ENCODE results near the gene NMRAL1.

Gene NMRAL1

DNA sequence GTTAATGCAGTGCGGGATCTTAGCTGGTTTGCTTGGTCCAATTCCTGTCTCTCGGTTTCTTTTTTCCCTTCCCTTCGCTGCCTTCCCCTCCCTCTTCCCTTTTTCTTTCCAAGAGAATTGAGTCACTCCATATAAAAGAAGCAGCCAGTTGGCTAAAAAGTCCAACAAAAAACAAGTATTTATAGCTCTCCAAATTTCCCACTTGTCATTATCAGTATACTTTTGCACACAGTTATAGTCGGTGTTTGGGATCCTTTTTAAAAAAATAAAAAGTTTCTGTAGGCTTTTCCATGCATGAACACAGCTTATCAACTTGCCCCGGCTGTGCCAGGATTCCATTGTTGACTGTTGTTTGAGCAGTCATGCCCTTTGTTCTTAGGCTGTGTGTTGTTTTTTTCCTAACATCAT lies 26.6 kb upstream of the NMRAL1 start:
- no peak for DNase-seq

DNA sequence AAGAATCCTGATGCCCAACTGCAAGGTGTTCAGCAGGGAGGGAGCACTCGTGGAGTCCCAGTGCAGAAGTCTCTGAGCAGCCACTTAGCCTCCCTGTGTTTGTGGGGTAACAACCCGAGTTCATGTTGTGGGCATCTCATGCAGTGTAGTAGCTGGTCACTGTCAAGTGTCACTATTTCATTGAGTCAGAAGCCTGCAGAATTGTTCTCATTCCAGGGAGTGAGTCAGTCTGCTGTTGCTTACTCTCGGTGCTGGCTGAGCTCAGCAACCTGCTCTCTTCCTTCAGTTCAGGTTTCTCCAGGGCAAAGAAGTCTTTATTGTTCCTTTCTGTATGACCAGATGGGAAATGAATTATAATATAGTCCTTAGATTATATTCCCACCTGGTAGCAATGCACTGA lies 25.8 kb upstream of the NMRAL1 start:
- DNase-seq = no peak

DNA sequence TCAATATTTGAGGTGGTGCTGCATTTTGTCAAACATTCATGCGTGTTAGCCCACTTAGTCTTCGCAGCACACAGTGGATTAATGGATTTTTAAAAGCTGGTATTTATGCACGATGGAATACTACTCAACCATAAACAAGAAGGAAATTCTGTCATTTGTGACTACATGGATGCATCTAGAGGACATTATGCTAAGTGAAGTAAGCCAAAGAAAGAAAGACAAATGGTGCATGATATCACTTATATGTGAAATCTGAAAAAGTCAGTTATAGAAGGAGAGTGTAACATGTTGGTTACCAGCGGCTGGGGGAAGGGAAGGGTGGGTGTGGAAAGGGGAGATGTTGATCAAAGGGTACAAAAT lies 24.8 kb upstream of the NMRAL1 start:
- DNase-seq = no peak

DNA sequence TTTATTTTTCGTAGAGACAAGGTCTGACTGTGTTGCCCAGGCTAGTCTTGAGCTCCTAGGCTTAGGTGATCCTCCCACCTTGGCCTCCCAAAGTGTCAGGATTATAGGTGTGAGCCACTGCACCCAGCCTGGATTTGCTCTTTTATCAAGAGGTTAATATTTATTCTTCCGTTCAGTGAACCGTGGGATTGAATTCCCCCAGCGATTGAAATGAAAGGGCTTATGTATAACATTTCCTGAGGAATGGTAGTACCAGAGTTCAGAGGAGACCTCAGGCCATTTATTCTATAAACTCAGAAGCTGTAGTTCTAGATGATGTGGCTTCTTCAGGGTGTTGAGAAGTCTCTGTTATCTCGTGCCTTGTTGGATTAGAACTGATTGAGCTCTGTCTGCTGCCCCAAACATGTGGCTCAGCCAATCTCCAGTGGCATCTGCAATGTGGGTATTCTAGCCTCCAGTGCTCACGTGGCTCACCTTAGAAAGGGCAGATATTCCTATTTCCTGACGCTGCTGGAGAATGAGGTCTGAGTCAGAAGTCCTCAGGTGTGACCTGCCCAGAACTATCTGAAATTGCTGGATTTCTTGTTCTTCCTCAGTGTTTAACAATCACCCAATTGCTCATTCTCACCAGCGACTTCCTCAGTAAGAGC lies 24.2 kb upstream of the NMRAL1 start:
- no peak for DNase-seq

DNA sequence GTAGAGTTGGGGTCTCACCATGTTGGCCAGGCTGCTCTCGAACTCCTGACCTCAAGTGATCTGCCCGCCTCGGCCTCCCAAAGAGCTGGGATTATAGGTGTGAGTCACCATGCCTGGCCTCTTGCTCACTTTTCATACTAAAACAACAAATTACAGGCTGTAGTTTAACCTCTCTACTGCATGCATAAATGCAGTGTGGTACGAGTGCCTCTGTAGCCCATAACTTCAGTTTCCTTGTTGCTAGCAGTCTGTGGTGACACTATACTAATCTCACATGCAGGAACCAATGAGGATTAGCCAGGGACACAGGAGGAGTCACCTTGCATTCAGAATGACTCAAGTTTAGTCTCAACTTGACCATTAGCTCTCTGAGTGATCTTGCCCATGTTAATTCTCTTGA lies 21.9 kb upstream of the NMRAL1 start:
- DNase-seq = no peak

DNA sequence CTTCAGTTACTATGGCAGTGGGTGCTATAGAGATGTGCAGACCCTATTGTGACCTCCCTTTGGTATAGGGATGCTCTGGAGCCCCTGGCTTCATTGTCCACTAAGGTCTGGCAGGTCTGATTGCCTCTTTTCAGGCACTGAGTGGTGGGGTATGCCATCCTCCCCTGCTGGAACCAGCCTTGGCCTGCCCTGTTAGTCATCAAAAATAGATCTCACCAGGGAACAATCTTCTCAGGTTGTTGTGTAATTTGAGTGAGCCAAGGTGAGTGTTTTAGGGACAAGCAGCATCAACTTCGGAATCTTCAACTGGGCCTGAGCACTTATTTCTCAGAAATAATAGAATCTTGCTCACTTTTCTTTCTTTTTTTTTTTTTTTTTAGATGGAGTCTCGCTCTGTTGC lies 21.3 kb upstream of the NMRAL1 start:
- no peak for DNase-seq

DNA sequence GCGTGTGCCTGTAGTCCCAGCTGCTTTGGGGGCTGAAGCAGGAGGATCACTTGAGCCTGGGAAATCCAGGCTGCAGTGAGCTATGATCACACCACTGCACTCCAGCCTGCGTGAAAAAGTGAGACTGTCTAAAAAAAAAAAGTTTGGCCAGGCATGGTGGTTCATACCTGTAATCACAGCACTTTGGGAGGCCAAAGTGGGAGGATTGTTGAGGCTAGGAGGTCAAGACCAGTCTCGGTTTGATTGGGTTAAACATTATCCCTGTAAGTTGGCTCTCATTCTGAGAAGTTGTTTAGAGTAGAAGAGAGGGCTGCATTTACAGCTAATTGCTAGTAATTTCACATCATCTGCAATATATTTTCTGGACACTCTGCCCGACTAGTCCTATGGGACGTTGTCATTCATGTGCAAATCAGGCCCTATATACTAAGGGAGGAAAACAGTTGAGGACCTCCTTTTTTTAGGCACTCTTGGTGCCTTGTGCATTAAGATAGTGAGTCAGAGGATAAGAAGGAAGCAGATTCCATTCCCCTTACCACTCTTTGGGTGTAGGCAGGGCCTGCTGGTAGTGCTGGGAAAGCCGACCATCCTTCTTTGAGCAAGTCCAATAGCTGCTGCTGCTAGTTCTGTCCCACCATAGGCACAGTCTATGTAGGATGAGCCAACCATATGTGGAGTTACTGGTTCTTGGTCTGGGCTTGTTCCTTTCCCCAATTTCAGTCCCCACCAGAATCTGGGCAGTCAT lies 20.5 kb upstream of the NMRAL1 start:
- no peak for DNase-seq

DNA sequence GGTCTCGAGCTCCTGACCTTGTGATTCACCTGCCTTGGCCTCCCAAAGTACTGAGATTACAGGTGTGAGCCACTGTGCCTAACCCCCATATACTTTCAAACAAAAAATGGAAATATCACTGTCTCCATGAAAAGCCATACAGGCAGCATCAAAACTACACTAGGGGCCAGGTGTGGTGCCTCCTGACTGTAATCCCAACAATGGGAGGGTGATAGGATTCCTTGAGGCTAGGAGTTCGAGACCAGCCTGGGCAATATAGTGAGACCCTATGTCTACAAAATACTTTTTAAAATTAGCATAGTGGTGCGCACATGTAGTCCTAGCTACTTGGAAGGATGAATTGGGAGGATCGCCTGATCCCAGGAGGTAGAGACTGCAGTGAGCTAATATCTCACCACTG lies 17.5 kb upstream of the NMRAL1 start:
- no peak for DNase-seq

DNA sequence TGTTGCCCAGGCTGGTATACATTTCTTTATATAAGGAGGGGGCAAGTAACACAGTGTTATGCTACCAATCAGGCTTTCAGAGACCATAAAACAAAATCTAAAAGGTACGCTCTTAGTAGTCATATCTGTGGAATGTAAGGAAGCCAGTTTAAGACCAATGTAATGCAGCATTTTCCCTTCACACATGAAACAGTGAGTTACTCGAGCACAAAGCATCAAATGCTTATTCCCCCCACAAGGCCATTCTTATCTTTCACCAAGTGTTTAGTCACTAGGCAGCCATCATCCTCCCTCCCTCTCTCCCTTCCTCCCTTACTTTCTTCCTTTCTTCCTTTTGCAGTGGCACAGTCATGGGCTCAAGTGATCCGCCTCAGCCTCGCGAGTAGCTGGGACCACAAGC lies 14.6 kb upstream of the NMRAL1 start:
- DNase-seq = no peak

DNA sequence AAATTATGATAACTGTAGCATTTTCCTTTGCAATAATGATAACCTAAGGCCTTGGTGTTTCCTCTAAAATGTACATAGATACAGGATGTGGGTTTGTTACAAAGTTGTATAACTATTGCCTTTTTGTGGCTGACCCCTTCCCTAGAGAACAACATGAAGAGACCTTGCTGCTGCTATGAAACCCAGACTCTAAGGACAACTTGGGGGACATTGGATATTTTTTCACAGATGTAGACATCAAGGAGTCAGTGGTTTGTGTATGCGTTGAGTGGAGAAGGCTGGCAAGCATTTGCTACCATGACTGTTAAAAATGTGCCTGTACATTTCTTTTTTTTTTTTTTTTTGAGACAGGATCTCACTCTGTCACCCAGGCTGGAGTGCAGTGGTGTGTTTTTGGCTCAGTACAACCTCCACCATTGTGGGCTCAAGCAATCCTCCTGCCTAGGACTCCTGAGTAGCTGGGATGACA lies 14.1 kb upstream of the NMRAL1 start:
- no peak for DNase-seq

DNA sequence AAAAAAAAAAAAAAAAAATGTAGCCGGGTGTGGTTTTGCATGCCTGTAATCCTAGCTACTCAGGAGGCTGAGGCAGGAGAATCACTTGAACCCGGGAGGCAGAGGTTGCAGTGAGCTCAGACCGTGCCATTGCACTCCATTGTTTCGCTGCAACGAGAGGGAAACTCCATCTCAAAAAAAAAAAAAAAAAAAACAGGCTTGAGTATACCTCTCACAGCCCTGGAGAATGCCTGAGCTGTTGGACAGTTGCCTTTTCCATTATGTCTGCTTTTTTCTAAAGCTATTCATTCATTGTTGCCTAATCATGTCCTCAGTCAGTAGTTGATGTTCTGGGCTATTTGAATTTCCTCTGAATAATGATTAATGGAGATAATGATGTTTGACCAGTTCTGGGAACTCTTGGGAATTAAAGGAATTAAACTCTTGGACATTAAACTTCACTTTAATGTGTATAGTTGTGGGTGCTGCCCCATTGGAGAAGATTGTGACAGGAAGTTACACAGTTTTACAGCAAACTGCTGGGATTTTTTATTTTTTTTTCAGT lies 13.6 kb upstream of the NMRAL1 start:
- DNase-seq = no peak

DNA sequence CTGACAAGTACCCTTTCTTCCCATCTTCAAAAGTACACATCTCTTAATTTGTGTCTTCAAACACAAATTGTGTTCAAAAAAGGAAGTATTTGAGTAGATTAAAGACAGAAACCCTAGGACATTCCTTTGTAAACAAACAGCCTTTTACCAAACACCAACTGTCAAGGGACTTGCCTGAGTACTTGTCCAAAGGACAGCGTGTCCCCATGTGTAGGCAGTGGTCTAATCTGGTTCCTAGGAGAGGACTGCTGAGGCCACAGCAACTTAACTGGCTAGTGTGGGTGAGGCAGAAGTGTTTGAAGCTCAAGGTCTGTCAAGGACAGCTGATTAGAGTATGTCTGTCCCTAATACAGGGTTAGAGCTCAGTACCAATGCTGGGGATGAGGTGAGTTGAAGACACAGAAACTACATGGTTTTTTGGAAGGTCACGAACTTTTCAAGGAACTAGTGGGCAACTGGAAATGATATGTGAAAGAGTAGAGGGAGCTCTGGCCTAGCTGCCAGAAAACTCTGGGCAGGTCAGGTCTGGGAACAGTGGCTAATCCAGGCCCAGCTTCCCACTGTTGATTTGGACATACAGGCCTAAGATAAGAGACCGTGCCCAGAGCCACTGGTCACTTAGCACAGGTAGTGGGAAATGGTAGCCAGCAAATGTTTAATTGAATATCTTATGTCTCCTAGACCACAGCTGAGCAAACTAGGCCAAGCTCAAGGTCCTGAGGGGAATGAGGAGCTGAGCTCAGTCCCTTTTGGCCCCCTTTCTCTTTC lies 11.9 kb upstream of the NMRAL1 start:
- no peak for DNase-seq

DNA sequence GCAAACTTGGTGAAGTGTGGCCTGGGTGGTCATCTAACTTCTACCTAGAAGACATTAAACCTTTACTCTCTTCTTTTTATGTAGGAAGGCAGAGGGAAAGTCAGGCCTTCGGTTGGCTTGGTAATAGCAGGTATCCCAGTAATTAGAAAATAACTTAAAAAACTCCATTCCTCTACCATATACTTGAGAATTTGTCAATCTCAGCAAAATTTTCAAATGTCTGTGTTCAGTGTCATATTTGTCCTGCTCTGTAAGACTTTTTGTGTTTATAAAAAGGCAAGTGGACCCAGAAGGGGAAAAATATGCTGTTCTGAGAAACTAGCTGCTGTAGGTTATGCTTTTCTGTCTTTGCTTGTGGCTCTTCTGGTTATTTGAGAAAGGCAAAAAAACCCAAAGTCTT lies 7.5 kb upstream of the NMRAL1 start:
- DNase-seq = no peak

DNA sequence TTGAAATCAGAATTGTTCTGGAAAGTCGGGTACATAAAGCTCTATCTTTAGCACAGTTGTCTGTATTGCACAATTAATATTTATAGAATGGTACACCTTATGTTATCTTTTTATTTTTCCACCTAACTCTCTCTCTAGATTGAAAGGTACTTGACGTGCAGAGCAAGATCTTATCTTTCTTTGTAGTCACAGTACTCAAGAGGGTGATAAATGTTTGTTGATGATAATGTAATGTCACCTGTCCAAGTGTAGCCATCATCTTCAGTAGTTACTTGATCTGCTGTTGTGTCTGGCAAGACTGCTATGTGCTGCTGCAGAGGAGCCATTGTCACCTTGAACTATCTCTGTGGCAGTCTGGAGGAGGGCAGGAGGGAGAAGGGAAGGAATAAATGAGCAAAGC lies 7.1 kb upstream of the NMRAL1 start:
- no peak for DNase-seq

DNA sequence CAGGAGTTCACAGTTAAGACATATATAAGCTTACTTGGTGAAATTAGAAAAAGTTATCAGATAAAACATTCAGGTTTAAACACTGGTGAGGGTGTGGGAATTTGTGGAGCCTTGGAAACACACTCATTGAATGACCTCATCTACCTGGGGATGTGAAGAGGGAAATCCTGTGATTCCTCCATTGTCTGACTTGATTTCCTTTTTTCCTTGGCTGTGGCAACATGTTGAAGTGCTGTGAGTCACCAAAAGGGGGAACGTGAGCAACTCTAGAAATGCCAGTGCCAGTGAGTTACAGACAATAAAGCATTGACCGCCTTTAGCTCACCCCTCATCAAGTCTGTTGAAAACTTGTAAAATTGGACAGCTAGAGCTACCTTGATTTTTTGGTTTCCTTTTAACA lies 3.5 kb upstream of the NMRAL1 start:
- DNase-seq = no peak

DNA sequence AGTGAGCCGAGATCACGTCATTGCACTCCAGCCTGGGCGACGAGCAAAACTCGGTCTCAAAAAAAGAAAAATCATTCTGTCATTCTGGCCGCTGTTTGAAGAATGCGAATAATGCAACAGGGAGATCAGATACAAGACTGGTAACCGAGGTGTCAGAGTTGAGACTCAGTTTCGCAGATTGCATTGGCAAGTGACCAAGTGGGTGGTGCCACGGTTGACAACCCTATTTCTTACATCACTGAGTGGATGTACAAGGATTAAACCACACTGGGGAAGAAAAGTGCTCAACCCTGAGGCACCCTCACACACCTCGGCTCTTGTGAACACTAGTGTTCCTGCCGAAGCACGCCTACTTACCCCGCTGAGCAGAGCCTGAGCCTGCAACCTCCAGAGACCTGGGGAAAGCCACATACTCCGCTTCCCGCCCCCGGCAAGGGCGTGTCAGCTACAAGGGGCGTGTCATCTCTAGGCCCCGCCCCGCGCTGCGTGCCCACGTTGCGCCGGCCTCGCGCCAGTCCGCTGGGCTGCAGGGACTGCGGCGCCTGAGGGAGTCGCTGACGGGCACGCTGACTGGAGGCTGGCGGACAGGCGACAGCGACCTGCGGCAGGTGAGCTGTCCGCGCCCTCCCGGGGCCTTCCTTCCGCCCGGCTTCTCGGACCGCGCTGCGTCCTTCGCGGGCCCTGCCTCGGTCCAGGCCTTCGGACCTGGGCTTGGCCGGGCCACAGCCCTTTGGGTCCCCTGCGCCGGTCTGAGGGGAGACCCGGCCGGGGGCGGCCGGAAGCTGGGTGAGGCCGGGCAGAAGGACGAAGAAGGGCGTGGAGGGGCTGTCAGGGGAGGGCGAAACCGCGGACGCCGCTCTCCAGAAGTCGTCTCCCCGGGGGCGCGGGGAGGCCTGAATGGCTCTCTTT lies 1.7 kb upstream of the NMRAL1 start, which contains the start of gene HMOX2:
Gene HMOX2 (plus strand): TSS at position 519 of the 909 bp plus-strand sequence. CDS start 29,127 bp downstream, outside the sequence.
- peak; percentile 94 for DNase-seq

DNA sequence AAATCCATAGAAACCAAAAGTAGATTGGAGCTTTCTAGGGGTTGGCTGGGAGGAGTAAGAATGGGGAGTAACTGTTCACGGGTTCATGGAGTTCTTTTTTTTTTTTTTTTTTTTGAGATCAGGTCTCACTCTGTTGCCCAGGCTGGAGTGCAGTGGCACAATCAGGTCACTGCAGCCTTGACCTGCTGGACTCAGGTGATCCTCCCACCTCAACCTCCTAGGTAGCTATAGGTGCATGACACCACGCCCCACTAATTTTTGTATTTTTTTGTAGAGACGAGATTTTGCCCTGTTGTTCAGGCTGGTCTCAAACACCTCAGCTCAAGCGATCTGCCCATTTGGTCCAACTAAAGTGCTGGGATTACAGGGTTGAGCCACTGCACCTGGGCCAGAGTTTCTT lies 1.5 kb downstream of the NMRAL1 start:
- DNase-seq = no peak

DNA sequence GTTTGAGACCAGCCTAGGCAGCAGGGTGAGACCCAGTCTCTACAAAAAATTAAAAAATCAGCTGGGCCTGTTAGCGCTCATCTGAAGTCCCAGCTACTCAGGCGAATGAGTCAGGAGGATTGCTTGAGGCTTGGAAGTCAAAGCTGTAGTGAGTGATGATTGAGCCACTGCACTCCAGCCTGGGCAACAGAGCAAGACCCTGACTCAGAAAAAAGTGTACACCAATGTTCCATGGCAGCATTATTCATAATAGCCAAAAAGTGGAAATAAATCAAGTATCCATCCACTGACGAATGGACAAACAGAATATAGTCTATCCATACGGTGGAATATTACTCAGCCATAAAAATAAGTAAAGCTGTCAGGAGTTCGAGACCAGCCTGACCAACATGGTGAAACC lies 2.6 kb downstream of the NMRAL1 start:
- DNase-seq = no peak

DNA sequence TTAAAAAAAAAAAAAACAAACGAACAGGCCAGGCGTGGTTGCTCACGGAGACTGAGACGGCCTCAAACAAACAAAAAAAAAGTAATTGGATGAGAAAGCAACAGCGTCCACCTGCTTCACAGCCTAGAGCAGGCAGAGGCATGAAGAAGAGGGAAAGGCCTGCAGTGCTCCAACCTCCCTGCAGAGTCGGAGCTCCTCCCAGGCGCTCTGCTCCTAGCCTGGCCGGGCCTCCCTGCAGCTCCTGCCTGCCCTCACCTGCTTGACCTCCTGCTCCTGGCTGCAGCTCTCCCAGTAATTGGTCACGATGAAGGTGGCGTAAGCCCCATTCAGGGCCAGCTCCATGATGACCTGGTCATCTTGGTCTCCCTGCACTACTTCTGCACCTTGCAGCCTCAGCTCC lies 5.5 kb downstream of the NMRAL1 start:
- no peak for DNase-seq

DNA sequence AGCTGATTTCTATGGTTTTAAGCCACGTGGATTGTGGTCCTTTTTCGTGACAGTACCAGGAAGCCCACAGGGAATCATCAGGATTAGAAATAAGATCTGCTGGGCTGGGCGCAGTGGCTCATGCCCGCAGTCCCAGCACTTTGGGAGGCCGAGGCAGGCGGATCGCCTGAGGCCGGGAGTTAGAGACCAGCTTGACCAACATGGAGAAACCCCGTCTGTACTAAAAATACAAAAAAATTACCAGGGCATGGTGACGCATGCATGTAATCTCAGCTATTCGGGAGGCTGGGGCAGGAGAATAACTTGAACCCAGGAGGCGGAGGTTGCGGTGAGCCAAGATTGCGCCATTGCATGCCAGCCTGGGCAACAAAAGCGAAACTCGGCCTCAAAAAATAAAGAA lies 6.5 kb downstream of the NMRAL1 start:
- DNase-seq = no peak

DNA sequence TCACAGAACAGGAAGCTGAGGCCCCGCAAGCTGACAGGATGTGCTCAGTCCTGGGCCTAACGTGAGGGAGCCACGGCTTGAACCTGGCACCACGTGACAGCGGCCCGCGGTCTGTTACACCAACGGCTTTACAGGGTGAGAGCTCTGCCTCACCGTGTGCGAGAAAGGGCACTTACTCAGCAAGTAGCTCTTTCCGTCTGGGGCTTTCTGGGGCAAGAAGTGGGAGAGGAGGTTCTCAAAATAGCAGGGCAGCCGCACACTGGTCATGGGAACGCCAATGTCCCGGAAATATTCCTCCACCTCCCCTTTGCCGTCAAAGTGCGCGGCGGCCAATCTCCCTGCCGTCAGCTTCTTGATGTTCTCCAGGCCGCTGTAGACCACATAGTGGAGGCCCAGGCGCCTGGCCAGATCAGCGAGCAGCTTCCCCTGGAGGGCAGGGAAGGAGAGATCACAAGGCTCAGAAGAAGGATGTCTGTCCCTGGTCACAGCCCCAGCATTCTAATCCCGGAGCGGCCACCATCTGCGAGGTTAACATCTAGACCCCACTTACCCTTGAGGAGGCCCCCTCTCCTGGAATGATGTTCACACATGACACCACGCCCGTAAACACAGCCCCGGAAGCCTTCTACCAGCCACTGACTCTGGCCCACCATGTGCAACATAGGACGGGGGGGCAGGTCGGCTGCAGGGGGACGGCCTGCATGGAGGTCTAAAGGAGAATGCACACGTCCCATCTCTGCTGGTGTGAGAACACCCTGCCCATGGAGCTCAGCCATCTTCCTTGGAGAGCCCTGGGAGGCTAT lies 8.2 kb downstream of the NMRAL1 start:
- no peak for DNase-seq
